ENCODE measurements around the gene SLC16A8. TPM values are rescaled to one million over a fixed set of nuclear protein-coding genes. Genes with fewer than 3 reads are reported as not detected.
"Not testable (repeated sequence)": the region's sequence is repeated elsewhere in the genome, so short reads cannot be mapped to it uniquely, and the experiment has no call there.

The SLC16A8 gene
- total and polyA plus RNA-seq, 7 donors, result 0.23 to 1.0 (median 0.29) TPM; not detected in 3

DNA sequence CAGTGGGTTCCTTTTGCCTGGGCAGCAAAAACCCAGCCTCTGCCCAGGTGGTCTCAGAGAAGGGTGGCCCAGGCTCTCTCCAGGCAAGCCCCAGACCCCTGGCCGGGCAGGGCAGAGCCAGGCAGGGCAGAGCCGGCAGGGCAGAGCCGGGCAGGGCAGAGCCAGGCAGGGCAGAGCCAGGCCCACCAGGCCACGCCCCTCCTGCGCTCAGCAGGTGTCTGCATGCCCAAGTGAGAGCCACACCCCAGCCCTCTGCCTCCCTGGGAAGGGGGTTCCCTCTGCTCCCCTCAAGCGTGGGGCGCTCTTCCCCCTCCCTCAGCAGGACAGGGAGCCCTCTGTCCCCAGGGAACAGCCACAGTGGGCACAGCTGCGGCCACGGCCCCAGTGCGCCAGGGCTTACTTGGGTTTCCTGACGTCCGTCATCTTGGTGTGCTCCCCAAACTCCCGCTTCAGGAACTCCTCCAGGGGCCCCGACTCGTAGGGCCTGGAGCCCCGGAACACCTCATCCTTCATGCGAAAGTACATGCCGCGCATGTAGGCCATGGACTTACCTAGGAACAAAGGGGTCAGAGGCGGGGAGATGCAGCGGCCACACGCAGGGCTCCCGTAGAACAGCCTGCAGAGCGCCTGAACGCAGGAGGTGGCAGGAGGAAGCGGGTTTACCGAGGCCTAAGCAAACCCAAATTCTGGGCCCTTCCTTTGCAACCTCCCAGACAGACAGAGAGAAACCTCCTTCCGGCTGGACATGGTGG, 36.6 kb upstream of the SLC16A8 start:
- Histone ChIP-seq H3K27me3 (ENCODE audit: insufficient read depth in 3 of 3, low read length in 2 of 3) (no peaks in the 10 kb centered on the region), H3K27ac (no peak overlapping the region), H3K9me3 (no peaks in the 10 kb centered on the region), H3K4me3 (no peak overlapping the region), H3K4me1 (peaks cover 2% of the 10 kb centered on the region), H3K36me3 (ENCODE audit: insufficient read depth in 1 of 2, low read depth in 1 of 2) (peaks cover 0 to 8% of the 10 kb centered on the region in 2 donors)
- WGBS, 3 donors, result 88 to 94% (median 93%) methylated on average over 24 to 28 of the region's 28 CpGs
- intact Hi-C loops (cut with DNase I), result no loop called here
- TF ChIP-seq, protein P1, sequence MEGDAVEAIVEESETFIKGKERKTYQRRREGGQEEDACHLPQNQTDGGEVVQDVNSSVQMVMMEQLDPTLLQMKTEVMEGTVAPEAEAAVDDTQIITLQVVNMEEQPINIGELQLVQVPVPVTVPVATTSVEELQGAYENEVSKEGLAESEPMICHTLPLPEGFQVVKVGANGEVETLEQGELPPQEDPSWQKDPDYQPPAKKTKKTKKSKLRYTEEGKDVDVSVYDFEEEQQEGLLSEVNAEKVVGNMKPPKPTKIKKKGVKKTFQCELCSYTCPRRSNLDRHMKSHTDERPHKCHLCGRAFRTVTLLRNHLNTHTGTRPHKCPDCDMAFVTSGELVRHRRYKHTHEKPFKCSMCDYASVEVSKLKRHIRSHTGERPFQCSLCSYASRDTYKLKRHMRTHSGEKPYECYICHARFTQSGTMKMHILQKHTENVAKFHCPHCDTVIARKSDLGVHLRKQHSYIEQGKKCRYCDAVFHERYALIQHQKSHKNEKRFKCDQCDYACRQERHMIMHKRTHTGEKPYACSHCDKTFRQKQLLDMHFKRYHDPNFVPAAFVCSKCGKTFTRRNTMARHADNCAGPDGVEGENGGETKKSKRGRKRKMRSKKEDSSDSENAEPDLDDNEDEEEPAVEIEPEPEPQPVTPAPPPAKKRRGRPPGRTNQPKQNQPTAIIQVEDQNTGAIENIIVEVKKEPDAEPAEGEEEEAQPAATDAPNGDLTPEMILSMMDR (IDR thresholded peaks at IDR 0.05), result no peak
- no peak for ATAC-seq
- no peak for DNase-seq

GRCh38 chr22:38118747-38119146, 34.8 kb upstream of the SLC16A8 start:
- not testable (repeated sequence) for H3K27me3 ChIP-seq (ENCODE audit: insufficient read depth in 3 of 3, low read length in 2 of 3); H3K36me3 ChIP-seq (ENCODE audit: insufficient read depth in 1 of 2, low read depth in 1 of 2); DNase-seq; ATAC-seq; H3K27ac ChIP-seq; H3K9me3 ChIP-seq; H3K4me1 ChIP-seq; H3K4me3 ChIP-seq
- intact Hi-C loops (cut with DNase I), result loop anchor here (10.0 kb wide), 1 partner anchor 86 kb away; the partner anchor contains the start of gene MAFF (in 2 of the 2)
- 95 to 100% (median 97%) methylated on average over 2 of the region's 2 CpGs for WGBS, 3 donors

DNA sequence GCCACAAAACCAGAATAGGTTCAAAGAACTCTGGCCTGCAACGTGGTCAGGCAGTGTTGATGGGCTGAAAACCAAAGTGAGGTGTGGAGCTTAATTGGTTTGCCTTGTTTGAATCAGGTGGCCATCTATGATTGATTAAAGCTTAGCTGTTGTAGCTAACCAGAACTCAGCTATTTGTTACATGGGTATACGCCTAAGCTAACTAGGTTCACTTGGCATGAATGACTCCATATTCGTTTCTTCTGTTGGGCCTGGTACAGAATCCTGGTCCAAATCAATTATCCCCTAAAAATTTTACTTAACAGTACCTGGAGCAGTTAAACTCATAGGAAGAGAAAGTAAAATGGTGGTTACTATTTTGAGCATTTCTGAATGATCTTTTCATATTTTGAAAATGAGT, 34.2 kb upstream of the SLC16A8 start:
- WGBS, 3 donors, result 85 to 94% (median 87%) methylated on average over 3 of the region's 3 CpGs
- peaks cover 0 to 3% of the 10 kb centered on the region in 2 donors for H3K36me3 ChIP-seq (ENCODE audit: insufficient read depth in 1 of 2, low read depth in 1 of 2)
- H3K27ac ChIP-seq, result no peak overlapping the region
- TF ChIP-seq, protein P1 (IDR thresholded peaks at IDR 0.05), result no peak
- DNase-seq (no peak), ATAC-seq (no peak)
- H3K27me3 ChIP-seq (ENCODE audit: insufficient read depth in 3 of 3, low read length in 2 of 3), result no peaks in the 10 kb centered on the region
- no peaks in the 10 kb centered on the region for H3K4me1 ChIP-seq
- H3K4me3 ChIP-seq, result no peak overlapping the region
- no peaks in the 10 kb centered on the region for H3K9me3 ChIP-seq
- intact Hi-C loops (cut with DNase I), result loop anchor here (10.0 kb wide), 1 partner anchor 87 kb away; the partner anchor contains the start of gene MAFF (in 2 of the 2)

DNA sequence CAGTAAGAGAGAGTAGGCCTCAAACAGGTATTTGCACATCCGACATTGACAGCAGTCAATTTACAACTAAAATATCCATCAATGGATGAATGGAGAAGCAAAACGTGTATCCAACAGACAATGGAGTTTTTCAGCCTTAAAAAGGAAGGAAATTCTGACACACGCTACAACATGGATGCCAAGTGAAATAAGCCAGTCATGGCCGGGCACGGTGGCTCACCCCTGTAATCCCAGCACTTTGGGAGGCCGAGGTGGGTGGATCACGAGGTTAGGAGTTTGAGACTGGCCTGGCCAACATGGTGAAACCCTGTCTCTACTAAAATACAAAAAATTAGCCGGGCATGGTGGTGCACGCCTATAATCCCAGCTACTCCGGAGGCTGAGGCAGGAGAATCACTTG, 33.6 kb upstream of the SLC16A8 start:
- not testable (repeated sequence) for H3K4me1 ChIP-seq; H3K4me3 ChIP-seq; H3K9me3 ChIP-seq; DNase-seq; H3K27ac ChIP-seq; H3K27me3 ChIP-seq (ENCODE audit: insufficient read depth in 3 of 3, low read length in 2 of 3); H3K36me3 ChIP-seq (ENCODE audit: insufficient read depth in 1 of 2, low read depth in 1 of 2); ATAC-seq
- intact Hi-C loops (cut with DNase I), result loop anchor here (10.0 kb wide), 1 partner anchor 87 kb away; the partner anchor contains the start of gene MAFF (in 2 of the 2)
- 89 to 93% (median 91%) methylated on average over 10 of the region's 10 CpGs for WGBS, 3 donors

- H3K27me3 ChIP-seq (ENCODE audit: insufficient read depth in 3 of 3, low read length in 2 of 3), result no peaks in the 10 kb centered on the region
- H3K36me3 ChIP-seq (ENCODE audit: insufficient read depth in 1 of 2, low read depth in 1 of 2), result peaks cover 0 to 3% of the 10 kb centered on the region in 2 donors
- whole genome bisulfite sequencing, 3 donors, result 94 to 96% (median 94%) methylated on average over 31 of the region's 31 CpGs
- TF ChIP-seq, protein P1 (IDR thresholded peaks at IDR 0.05), result no peak
- no peak for ATAC-seq
- H3K4me3 ChIP-seq, result no peak overlapping the region
- no peak for DNase-seq
- no peak overlapping the region for H3K27ac ChIP-seq
- intact Hi-C loops (cut with DNase I), result loop anchor here (2.0 to 10.0 kb wide), 2 partner anchors 89 to 237 kb away; partner anchors contain the start of gene MAFF (in 2 of the 2)
- H3K4me1 ChIP-seq, result no peaks in the 10 kb centered on the region
- no peaks in the 10 kb centered on the region for H3K9me3 ChIP-seq
Measured at GRCh38 chr22:38115423-38116205, 31.6 kb upstream of the SLC16A8 start.

Measured in psoas muscle (tissue), 8 donors.